Middle frontal gyrus (tissue), 1 donor: ENCODE measurements around the gene EML6.

Source experiments
- DNase-seq: peaks from one replicate; pipeline ENCODE4 v3.0.0-alpha.2; 2015; ENCODE audit warnings: low spot score; ENCODE audit errors: extremely low spot score

EML6 gene

DNA sequence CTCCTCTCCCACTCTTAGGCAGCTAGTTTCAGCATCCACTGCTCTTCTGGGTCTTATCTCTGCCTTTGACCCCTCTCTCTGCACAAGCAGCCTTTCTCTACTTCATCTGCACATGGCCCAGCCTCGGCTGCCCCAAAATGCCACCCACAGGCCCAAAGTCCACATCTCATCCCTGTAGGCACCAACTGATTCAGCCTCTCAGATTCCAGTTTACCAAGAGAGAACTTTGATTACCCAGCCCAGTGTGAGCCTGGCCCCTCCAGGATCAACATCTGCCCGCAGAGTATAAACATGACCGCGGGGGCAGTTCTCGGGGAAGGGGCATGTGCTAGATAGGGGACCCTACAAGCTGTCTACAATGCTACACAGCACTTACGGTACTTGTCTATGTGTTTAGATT, 185.1 kb downstream of the EML6 start:
- DNase-seq, result no peak

GRCh38 chr2:54909001-54909400, 185.5 kb downstream of the EML6 start:
- no peak for DNase-seq

GRCh38 chr2:54912305-54912704, 188.8 kb downstream of the EML6 start:
- DNase-seq, result no peak

GRCh38 chr2:54912893-54913292, 189.4 kb downstream of the EML6 start:
- no peak for DNase-seq

DNA sequence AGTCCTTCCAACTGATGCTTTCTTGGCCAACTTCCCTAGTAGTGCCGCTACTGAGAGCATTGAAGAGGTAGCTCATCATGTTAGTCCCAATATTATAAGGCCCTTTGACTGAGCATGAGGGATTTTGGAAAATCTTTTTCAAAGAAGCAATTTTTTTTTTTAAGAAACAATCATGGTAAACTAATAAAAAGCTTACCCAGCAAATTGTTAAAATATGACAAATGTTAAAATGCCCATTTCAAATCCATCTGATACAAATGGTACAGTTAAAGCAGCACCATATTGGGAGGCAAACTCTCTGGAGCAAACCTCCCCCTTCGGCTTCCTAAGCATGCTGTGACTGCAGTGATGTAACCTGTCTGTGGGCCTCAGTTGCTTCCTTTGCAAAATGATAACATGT, 191.2 kb downstream of the EML6 start:
- no peak for DNase-seq

DNA sequence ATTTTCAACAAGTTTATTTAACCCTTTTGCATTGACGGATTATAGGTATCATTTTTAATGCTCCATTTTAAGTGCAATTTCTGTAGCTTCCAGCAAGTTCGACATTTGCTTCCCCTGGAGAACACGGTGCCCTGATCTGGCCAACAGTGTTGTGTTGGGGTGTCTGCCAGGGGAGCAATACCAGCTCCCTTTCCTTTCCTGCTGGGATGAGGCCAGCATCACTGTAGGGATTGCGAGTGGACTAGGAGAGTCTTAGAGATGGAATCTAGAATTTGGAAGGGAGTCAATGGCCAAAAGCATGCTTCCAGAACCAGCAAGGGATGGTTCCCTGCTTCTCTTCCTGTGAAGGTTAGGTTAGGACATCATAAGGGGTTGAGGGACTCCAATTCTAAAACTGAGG, 191.6 kb downstream of the EML6 start:
- DNase-seq, result no peak

DNA sequence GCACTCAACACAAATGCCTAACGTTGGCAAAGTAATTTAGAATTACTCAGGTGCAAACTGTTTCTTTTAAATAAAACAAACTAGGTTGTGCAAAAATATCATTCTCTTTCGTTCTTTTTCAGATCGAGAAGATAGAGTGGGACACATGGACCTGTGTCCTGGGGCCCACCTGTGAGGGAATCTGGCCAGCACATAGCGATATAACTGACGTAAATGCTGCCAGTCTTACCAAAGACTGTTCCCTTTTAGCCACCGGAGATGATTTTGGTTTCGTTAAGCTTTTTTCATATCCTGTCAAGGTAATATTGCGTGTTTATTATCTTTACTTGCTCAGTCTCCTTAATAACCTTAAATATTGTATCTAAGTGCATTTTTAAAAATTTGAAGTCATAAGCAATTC, 193.2 kb downstream of the EML6 start:
- DNase-seq, result no peak

DNA sequence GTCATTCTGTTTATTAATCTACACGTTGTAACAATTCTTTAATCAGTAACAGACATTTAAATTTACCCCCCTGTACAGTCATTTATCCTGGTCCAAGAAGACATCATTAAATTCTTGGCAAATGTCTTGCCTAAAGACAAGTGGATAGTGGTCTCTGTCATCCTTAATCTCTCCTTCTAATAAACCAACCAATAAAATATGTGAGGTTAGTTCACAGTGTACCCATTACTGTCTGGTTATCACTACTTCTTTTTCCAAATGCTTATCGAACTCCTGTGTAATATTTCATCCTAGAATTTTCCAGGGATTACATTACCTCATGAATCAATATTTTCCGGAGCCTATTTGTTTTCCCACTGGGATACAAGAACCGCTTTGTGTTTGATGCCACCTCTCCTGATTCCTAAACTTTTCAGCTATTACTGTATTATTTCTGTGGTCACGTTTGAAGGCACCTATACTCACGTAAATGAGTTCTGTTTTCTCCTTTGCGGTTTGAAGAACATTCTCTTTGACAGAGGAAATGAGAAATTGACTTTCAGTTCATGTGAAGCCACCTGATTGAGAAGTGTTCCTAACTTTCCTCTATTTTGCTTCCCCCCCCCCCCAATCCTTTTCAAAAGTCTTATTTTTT, 195.3 kb downstream of the EML6 start:
- DNase-seq, result no peak

- no peak for DNase-seq
These were observed 197.2 kb downstream of the EML6 start for GRCh38 chr2:54920660-54921059.

- DNase-seq, result no peak
These were observed 200.7 kb downstream of the EML6 start for GRCh38 chr2:54924121-54924520.

DNA sequence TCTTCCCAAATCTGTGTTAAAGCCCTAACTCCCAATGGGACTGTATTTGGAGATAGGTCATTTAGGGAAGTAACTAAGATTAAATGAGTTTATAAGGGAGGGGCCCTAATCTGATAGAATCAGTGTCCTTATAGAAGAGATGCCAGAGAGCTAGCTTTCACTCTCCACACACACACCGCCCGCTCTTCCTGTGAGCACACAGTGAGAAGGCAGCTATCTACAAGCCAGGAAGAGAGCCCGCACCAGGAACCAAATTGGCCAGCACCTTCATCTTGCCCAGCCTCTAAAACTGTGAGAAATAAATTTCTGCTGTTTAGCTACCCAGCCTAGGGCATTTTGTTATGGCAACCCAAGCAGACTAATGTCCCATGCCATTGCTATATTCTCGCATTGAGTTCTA, 201.6 kb downstream of the EML6 start:
- no peak for DNase-seq

DNA sequence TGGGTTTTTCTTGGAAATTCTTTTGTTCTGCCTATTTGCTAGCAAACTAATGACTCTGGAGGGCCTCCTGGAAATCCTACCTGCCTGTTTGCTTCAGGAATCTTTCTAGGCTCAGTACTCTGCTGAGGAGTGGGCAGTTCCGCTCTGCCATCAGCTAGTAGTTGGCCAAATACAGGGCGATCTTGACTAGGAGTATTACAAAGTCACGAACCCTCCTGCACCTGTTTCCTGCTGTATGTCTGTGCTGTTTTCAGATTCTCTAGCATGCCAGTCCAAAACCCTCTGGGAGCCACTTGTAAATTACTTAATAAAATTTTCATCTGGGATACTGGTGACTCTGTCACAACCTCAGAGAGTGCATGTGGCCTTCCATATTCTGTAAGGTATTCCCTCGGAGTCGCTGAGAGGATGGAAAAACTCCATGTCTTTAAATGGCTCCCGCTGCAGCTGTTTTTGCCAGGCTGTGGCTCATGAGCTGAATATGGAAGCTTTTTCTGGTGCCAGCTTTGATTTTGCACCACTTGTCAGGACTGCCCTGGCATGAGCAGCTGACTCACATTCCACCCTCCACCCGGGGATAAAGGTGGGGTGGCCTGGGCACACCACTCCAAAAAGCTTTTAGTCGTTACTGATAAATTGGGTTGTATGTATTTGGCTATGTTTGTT, 203.8 kb downstream of the EML6 start:
- no peak for DNase-seq

DNA sequence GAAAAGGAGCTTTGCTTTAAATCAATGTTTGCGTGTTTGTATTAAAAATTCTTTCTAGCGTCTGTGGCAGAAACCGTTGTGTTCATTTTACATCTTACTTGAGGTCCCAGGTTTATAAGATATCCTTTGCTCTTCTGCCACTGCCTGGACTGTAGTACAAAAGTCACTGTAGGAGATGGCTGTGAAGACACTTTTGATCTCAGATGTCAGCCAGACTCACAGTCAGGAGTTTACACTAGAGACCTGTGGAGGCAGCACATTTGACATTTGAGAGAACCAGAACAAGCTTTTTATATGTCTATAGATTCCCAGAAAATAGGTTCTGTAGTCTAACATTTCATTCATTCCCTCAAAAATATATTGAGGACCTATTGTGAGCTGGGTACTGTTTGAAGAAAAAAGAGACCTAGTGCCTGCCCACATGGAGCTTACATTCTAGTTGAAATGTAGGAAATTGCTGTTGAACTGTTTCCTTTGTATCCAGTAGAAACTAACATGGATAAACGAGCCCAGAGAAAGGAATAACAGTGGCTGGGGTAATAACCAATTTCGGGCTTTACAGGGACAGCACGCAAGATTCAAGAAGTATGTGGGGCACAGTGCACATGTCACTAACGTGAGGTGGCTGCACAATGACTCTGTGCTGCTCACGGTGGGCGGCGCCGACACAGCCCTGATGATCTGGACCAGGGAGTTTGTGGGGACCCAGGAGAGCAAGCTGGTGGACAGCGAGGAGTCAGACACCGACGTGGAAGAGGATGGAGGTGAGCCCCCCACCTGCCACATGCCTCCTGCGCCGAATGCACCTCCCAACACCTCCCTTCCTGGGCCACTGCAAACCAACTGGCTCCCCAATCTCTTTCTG, 204.5 kb downstream of the EML6 start:
- DNase-seq, result no peak

DNA sequence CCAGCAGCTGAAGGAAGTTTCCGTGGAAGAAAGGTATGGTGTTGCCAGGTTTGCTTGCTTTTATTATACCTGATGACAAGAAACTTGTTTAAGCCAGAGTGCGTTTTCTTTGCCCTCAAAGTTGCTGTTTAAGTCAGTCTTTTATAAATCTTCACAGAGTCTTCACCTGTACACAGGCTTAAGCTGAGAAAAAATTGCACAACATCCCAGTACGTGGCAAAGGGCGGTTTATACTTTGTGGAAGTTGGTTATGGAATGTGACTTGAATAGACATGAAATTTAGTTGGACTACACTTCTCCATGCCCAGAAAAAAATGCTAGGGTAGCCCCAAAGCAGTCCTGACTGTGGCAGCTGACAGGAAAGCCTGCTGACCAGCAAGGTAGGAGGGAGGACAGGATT, 205.3 kb downstream of the EML6 start:
- no peak for DNase-seq

DNA sequence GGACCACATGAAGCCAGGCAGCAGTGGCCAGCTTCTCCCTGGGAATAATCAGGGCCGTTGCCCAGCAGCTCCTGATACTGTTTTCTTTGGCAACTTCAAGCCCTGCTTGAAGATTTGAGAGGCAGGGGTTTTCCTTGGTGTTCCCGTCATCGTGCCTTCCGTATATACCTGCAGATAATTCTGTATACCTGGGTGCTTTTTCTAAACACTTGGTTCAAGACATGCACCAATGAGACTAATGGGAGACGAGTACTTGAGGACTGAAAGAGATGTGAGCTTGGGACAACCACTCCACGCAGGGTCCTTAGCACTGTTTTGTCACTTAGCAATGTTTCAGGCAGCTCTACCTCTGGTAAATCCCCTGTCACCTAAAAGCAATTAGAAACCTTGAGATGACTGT, 208.0 kb downstream of the EML6 start:
- DNase-seq, result no peak

DNA sequence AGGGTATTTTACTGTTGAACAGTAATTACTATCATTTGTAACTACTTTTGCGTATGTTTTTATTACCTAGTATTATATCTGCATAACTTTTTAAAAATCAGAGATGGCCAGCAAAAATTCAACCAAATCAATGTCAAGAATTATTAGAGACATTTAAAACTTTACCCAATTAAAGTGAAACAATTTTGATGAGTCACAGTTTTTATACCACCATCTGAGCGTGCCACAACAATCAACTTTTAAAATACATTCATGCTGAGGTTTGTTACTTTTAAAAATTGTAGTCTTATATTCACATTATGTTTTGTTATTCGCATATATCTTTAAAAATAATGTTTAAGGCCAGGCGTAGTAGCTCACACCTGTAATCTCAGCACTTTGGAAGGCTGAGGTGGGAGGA, 211.9 kb downstream of the EML6 start:
- no peak for DNase-seq

DNA sequence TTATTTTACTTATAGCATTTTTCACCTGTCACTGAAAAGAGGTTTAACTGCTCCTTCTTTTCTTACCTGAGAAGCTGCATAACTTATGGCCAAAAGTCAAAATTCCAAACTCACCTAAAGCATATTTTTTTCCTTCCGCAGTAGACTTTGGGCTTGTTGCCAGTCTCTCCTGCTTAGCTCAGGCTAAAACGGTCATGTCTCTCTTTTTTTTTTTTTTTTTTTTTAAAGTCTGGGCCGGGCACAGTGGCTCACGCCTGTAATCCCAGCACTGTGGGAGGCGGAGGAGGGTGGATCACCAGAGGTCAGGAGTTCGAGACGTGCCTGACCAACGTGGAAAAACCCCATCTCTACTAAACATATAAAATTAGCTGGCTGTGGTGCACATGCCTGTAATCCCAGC, 213.3 kb downstream of the EML6 start:
- no peak for DNase-seq

DNA sequence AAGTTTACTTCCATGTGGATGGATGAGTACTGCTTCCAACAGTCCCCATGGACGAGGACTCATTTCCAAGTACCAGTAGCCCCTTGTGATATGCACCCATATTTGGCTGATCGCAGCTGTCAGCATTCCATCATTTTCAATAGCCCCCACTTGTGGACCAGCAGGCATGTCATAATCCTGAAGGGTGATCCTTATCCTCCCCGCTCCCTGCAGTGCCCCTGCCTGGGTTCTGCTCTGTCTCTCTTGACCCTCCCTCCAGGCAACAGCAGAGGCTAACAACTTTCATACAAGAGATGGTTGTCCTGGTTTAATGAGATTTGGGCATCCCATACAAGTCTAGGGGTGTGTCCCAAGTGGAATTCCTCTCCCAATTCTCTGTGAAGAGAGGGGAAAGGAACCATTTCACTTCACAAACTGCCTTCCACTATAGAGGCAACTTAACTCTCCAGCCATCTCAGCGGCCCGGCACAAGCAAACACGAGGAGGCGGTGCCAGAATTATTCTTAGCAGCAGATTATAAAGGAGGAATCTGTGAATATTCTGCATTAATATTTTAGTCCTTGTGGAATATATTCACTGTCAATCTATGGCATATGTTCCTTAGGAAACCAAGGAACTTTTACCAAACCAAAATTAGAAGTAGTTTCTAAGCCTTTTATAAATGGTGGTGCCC, 216.1 kb downstream of the EML6 start:
- no peak for DNase-seq

GRCh38 chr2:54940723-54941122, 217.3 kb downstream of the EML6 start:
- DNase-seq, result no peak

DNA sequence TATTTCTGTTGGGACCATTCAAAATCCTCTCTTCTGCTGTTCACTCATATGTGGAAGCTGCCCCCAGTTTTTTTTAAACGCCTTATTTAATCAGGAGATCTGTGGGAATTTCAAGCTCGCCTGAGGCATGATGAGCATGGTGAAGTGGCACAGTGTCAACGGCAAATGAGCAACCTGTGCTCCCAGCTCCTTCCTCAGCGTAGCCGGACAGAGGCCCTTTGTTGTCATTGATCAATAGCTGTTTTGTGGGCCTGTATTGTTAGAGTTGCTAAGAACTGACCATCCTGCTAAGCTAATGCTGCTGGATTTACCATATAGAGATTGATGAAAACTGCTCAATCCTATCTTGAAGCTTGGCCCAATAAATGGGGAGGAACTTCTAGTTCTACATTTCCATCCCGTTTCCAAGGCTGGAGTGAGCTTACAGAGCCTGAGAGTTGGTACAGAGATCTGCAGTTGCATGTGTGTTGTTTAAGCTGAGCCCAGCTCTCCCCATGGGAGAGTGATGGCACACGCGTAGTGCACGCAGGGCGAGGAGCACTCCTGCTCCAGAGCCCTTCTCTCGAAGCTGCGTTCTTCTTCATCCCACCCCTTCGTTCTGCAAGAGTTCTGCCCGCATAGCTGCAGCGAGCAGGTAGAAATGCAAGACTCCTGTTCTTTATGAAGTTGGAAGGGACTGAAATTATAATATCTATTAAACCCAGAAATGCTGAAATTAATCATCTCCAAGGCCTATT, 218.0 kb downstream of the EML6 start:
- no peak for DNase-seq

DNA sequence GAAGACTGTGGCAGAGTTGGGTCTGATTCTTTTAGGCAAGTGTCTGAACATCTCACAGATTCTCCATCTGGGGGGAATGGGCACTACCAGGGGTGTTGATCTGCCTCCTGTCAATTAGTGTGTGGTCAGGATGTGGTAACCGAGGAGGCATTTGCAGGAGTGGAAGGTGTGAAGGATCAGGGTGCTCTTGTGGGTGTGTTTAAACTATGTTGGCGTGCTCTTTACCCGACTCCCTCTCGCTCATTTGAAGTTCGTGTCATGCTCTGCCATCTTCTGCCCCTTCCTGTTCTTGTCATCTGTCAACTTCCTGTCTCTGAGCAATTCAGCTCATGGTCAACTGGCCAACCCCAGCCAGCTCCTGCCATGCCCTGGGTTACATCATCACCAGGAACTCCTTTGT, 218.9 kb downstream of the EML6 start:
- DNase-seq, result no peak
